Measurements from ENCODE around the gene ALKAL2. TPM values are rescaled to one million over a fixed set of nuclear protein-coding genes. Genes with fewer than 3 reads are reported as not detected.

The ALKAL2 gene
- total and polyA plus RNA-seq, 8 donors: 21.2 to 93.6 (median 38.1) TPM

- H3K4me3 ChIP-seq: no peak overlapping the region
- DNase-seq (no peak), FAIRE-seq (no peak), ATAC-seq (no peak)
- intact Hi-C loops (cut with DNase I): no loop called here
- no peaks in the 10 kb centered on the region for H3K27me3 ChIP-seq
- TF ChIP-seq CTCF (IDR thresholded peaks at IDR 0.05): no peak
- H3K36me3 ChIP-seq: peaks cover 0 to 19% (median 5%) of the 10 kb centered on the region in 3 donors
- H3K4me1 ChIP-seq: peaks cover 0 to 5% (median 2%) of the 10 kb centered on the region in 3 donors
- 92 to 100% methylated on average over 2 of the region's 2 CpGs for WGBS, 2 donors
- no peaks in the 10 kb centered on the region for H3K9me3 ChIP-seq
- H3K27ac ChIP-seq: no peak overlapping the region
Observed at GRCh38 chr2:255195-255594, 32.7 kb downstream of the ALKAL2 start.

- H3K9me3 ChIP-seq: no peaks in the 10 kb centered on the region
- no peak overlapping the region for H3K4me3 ChIP-seq
- 87 to 94% methylated on average over 7 of the region's 7 CpGs for WGBS, 2 donors
- no peak for FAIRE-seq
- no peaks in the 10 kb centered on the region for H3K27me3 ChIP-seq
- peaks cover 0 to 5% (median 0%) of the 10 kb centered on the region in 3 donors for H3K4me1 ChIP-seq
- peaks cover 0 to 19% (median 5%) of the 10 kb centered on the region in 3 donors for H3K36me3 ChIP-seq
- H3K27ac ChIP-seq: no peak overlapping the region
- DNase-seq: no peak
- ATAC-seq: no peak
- intact Hi-C loops (cut with DNase I): no loop called here
- TF ChIP-seq CTCF (IDR thresholded peaks at IDR 0.05): no peak
Observed at GRCh38 chr2:254241-254640, 33.6 kb downstream of the ALKAL2 start.

GRCh38 chr2:253202-253638, 34.7 kb downstream of the ALKAL2 start:
- WGBS, 2 donors: 90 to 92% methylated on average over 8 of the region's 8 CpGs
- no peaks in the 10 kb centered on the region for H3K9me3 ChIP-seq
- intact Hi-C loops (cut with DNase I): no loop called here
- no peak for ATAC-seq
- no peak for DNase-seq
- H3K27ac ChIP-seq: no peak overlapping the region
- H3K36me3 ChIP-seq: peaks cover 0 to 19% (median 5%) of the 10 kb centered on the region in 3 donors
- H3K4me3 ChIP-seq: no peak overlapping the region
- H3K27me3 ChIP-seq: no peaks in the 10 kb centered on the region
- TF ChIP-seq CTCF (IDR thresholded peaks at IDR 0.05): no peak
- no peak for FAIRE-seq
- peaks cover 0 to 5% (median 0%) of the 10 kb centered on the region in 3 donors for H3K4me1 ChIP-seq

- Histone ChIP-seq H3K27ac (no peak overlapping the region), H3K4me1 (peaks cover 0 to 5% (median 0%) of the 10 kb centered on the region in 3 donors), H3K9me3 (no peaks in the 10 kb centered on the region), H3K4me3 (no peak overlapping the region), H3K27me3 (no peaks in the 10 kb centered on the region), H3K36me3 (peaks cover 0 to 19% (median 5%) of the 10 kb centered on the region in 3 donors)
- WGBS, 2 donors: 92 to 94% methylated on average over 6 of the region's 6 CpGs
- DNase-seq: no peak
- no peak for TF ChIP-seq CTCF (IDR thresholded peaks at IDR 0.05)
- intact Hi-C loops (cut with DNase I): no loop called here
- FAIRE-seq: no peak
- ATAC-seq: no peak
Observed at GRCh38 chr2:252001-252602, 35.8 kb downstream of the ALKAL2 start.

GRCh38 chr2:249538-250042, 38.3 kb downstream of the ALKAL2 start:
- 75 to 78% methylated on average over 15 of the region's 15 CpGs for WGBS, 2 donors
- intact Hi-C loops (cut with DNase I): no loop called here
- no peak overlapping the region for H3K27ac ChIP-seq
- ATAC-seq (no peak), FAIRE-seq (no peak), DNase-seq (no peak)
- no peaks in the 10 kb centered on the region for H3K27me3 ChIP-seq
- peaks cover 0 to 34% (median 12%) of the 10 kb centered on the region in 3 donors for H3K36me3 ChIP-seq
- H3K4me1 ChIP-seq: no peaks in the 10 kb centered on the region
- no peaks in the 10 kb centered on the region for H3K9me3 ChIP-seq
- no peak for TF ChIP-seq CTCF (IDR thresholded peaks at IDR 0.05)
- no peak overlapping the region for H3K4me3 ChIP-seq

Measured in pancreas (tissue), 10 donors.